Daoy (cell line): ENCODE results near the gene MTHFD1L. TPM values are rescaled to one million over a fixed set of nuclear protein-coding genes. Genes with fewer than 3 reads are reported as not detected.
"Not testable (repeated sequence)": the region's sequence is repeated elsewhere in the genome, so short reads cannot be mapped to it uniquely, and the experiment has no call there.

Experiments
- DNase-seq: peaks from one replicate; pipeline ENCODE4 v3.0.0-alpha.2; 2015; ENCODE audit warnings: low read depth
- total RNA-seq: library from RNA; depleted of rRNA; stranded (reverse); fragments of >200 nt; shearing (Covaris generic); gene quantifications from 2 replicates; pipeline ENCODE4 v1.2.3, GENCODE V29; 2014

The MTHFD1L gene
- total RNA-seq, 1 experiment from 2014 or later: 17.8 TPM

GRCh38 chr6:151093706-151094105 is 228.2 kb downstream of the MTHFD1L start:
- DNase-seq: no peak

GRCh38 chr6:151095538-151096254 is 230.2 kb downstream of the MTHFD1L start:
- no peak for DNase-seq

- DNase-seq: no peak
Observed at GRCh38 chr6:151096255-151096612, 230.7 kb downstream of the MTHFD1L start.

GRCh38 chr6:151096691-151097606 is 231.4 kb downstream of the MTHFD1L start:
- no peak for DNase-seq

GRCh38 chr6:151098166-151098565 is 232.7 kb downstream of the MTHFD1L start:
- DNase-seq: peak; percentile 48

- no peak for DNase-seq
Observed at GRCh38 chr6:151100326-151100725, 234.8 kb downstream of the MTHFD1L start.

GRCh38 chr6:151101161-151101815 is 235.8 kb downstream of the MTHFD1L start:
- DNase-seq: no peak

GRCh38 chr6:151101816-151102694 is 236.6 kb downstream of the MTHFD1L start:
- no peak for DNase-seq

- DNase-seq: no peak
Observed at GRCh38 chr6:151103266-151103665, 237.8 kb downstream of the MTHFD1L start.

- DNase-seq: no peak
Observed at GRCh38 chr6:151107897-151108427, 242.5 kb downstream of the MTHFD1L start.

GRCh38 chr6:151108548-151108947 is 243.0 kb downstream of the MTHFD1L start:
- DNase-seq: no peak

GRCh38 chr6:151109361-151109760 is 243.9 kb downstream of the MTHFD1L start:
- DNase-seq: peak; percentile 70

- no peak for DNase-seq
Observed at GRCh38 chr6:151109869-151110575, 244.5 kb downstream of the MTHFD1L start.

GRCh38 chr6:151110576-151110905 is 245.0 kb downstream of the MTHFD1L start:
- DNase-seq: no peak

- DNase-seq: no peak
Observed at GRCh38 chr6:151111670-151112069, 246.2 kb downstream of the MTHFD1L start.

- DNase-seq: no peak
Observed at GRCh38 chr6:151112130-151112529, 246.6 kb downstream of the MTHFD1L start.

GRCh38 chr6:151112884-151113283 is 247.4 kb downstream of the MTHFD1L start:
- not testable (repeated sequence) for DNase-seq

- DNase-seq: no peak
Observed at GRCh38 chr6:151113641-151114040, 248.1 kb downstream of the MTHFD1L start.

GRCh38 chr6:151118461-151119123 is 253.1 kb downstream of the MTHFD1L start:
- DNase-seq: no peak
